Karpas-422 (cell line): Measurements from ENCODE around the gene GPC6. TPM values are rescaled to one million over a fixed set of nuclear protein-coding genes. Genes with fewer than 3 reads are reported as not detected.

Experiments
- DNase-seq: peaks from one replicate; pipeline ENCODE4 v3.0.0-alpha.2; 2015
- H2AFZ ChIP-seq: fragments of 200-600 bp; sonication (generic); 2 replicates; pipeline ENCODE4 v1.6.1; 2014; ENCODE audit warnings: antibody characterized with exemption, low read length, mixed read lengths
- H3K27ac ChIP-seq: fragments of 200-600 bp; sonication (generic); 2 replicates; pipeline ENCODE4 v1.5.1; 2014; ENCODE audit warnings: mild to moderate bottlenecking, low read length, moderate library complexity
- H3K27me3 ChIP-seq: fragments of 200-600 bp; sonication (generic); 2 replicates; pipeline ENCODE4 v1.6.1; 2014; ENCODE audit warnings: low read length, mixed read lengths
- H3K36me3 ChIP-seq: fragments of 200-600 bp; sonication (generic); 2 replicates; pipeline ENCODE4 v1.6.1; 2014; ENCODE audit warnings: low read length, mixed read lengths; ENCODE audit not compliant: insufficient read depth
- H3K4me1 ChIP-seq: fragments of 200-600 bp; sonication (generic); 2 replicates; pipeline ENCODE4 v1.6.1; 2014; ENCODE audit warnings: mild to moderate bottlenecking, low read length, mixed read lengths
- H3K4me2 ChIP-seq: fragments of 200-600 bp; sonication (generic); 2 replicates; pipeline ENCODE4 v1.6.1; 2014; ENCODE audit warnings: low read length, low read depth, mild to moderate bottlenecking; ENCODE audit not compliant: poor library complexity, severe bottlenecking
- H3K4me3 ChIP-seq: fragments of 200-600 bp; sonication (generic); 2 replicates; pipeline ENCODE4 v1.5.1; 2014; ENCODE audit warnings: mild to moderate bottlenecking, antibody characterized with exemption, low read length, mixed read lengths
- H3K79me2 ChIP-seq: fragments of 200-600 bp; sonication (generic); 2 replicates; pipeline ENCODE4 v1.6.1; 2014; ENCODE audit warnings: mild to moderate bottlenecking, low read length, mixed read lengths
- H3K9ac ChIP-seq: fragments of 200-600 bp; sonication (generic); 2 replicates; pipeline ENCODE4 v1.6.0; 2014; ENCODE audit warnings: low read length
- H3K9me2 ChIP-seq: fragments of 200-600 bp; sonication (generic), shearing (Covaris generic); replicated peaks from 2 replicates; pipeline ENCODE4 v1.6.0; 2014; ENCODE audit warnings: mild to moderate bottlenecking, low read length, moderate library complexity; ENCODE audit not compliant: insufficient read depth
- H3K9me3 ChIP-seq: fragments of 300-700, 200-600 bp; sonication (generic); 2 replicates; pipeline ENCODE4 v1.6.1; 2014; ENCODE audit warnings: low read length, mixed read lengths
- H4K20me1 ChIP-seq: fragments of 200-600 bp; sonication (generic); 2 replicates; pipeline ENCODE4 v1.6.1; 2014; ENCODE audit warnings: mild to moderate bottlenecking, antibody characterized with exemption, low read length, low read depth; ENCODE audit not compliant: insufficient read depth
- total RNA-seq: library from RNA; depleted of rRNA; stranded (reverse); fragments of >200 nt; shearing (Covaris generic); gene quantifications from 2 replicates; pipeline ENCODE4 v1.2.3, GENCODE V29; 2014; ENCODE audit warnings: low replicate concordance

Gene GPC6
- total RNA-seq, 1 experiment from 2014 or later: not detected

DNA sequence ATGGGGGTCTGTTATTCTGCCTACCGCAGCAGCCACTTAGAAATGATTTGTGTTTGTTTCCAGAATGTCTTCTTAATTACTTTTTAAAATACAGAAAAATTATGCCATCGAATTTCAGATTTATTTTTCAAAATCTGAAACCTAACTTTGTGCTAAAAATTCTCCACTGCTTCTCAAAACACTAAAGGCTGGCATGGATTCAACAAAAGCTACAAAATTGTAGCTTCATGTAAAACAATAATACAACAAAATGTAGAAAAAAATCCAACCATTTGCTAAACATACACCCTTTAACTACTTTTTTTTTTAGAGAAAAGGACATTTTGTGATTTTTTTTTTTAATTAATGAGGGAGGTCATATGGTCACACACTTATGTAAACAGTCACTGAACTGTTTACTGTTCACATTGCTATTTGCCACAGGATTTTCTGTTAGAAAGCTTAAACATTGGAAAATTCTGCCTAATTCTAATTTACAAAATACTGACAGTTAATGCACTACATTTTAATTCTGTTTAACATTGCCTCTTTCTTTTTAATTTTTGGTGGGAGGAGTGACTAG is 646.3 kb downstream of the GPC6 start:
- no peak for DNase-seq
- Histone ChIP-seq H3K36me3 (no peaks in the 10 kb centered on the region), H2AFZ (no peak overlapping the region), H3K27me3 (no peaks in the 10 kb centered on the region), H3K4me2 (no peak overlapping the region), H3K9ac (no peak overlapping the region), H3K79me2 (no peaks in the 10 kb centered on the region), H4K20me1 (no peaks in the 10 kb centered on the region), H3K27ac (no peak overlapping the region), H3K9me2 (no peaks in the 10 kb centered on the region), H3K4me1 (no peaks in the 10 kb centered on the region), H3K9me3 (peaks cover 25% of the 10 kb centered on the region), H3K4me3 (no peak overlapping the region)

DNA sequence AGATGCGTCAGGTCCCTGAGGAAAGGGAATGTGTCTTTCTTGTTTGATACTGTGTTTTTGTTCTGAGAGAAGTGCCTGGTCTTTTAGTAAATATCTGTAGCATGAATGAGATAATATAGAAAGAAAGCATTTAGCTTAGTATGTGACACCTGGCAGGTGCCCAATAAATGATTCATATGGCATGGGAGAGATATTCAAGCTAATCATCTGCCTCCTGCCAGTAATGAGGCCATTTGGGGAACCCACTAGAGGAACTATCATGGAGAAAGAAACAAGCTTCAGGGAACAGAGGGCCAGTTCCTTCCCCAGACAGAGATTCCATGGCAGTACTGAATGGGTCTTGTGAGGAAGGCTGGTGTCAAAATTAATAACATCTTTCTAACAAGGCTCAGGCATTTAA is 648.9 kb downstream of the GPC6 start:
- H3K36me3 ChIP-seq: no peaks in the 10 kb centered on the region
- H3K27ac ChIP-seq: no peak overlapping the region
- H3K9me3 ChIP-seq: peaks cover 22% of the 10 kb centered on the region
- H3K27me3 ChIP-seq: no peaks in the 10 kb centered on the region
- H3K9ac ChIP-seq: no peak overlapping the region
- no peak overlapping the region for H3K4me2 ChIP-seq
- H3K9me2 ChIP-seq: no peaks in the 10 kb centered on the region
- H3K79me2 ChIP-seq: no peaks in the 10 kb centered on the region
- no peak overlapping the region for H2AFZ ChIP-seq
- no peak overlapping the region for H3K4me3 ChIP-seq
- no peaks in the 10 kb centered on the region for H3K4me1 ChIP-seq
- no peaks in the 10 kb centered on the region for H4K20me1 ChIP-seq
- no peak for DNase-seq

DNA sequence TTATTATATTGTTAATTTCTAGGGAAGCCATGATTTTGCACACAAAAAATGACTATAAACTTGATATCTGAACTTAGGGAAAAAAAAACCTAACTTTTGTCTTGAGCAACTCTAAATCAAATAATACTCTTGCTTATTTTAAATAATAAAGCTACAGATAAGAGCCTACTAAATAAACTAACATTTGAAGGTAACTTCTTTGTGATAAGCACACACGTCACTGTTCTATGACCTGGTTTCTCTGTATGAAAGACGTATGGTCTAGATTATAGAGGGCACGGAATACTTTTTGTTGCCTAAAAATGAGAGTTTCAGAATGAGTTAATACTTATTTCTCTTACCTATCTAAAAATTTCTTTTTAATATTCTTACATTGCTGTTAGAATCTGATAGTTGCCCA is 649.6 kb downstream of the GPC6 start:
- Histone ChIP-seq H3K9me3 (peaks cover 26% of the 10 kb centered on the region), H2AFZ (no peak overlapping the region), H3K27ac (no peak overlapping the region), H3K9ac (no peak overlapping the region), H3K27me3 (no peaks in the 10 kb centered on the region), H3K4me2 (no peak overlapping the region), H3K79me2 (no peaks in the 10 kb centered on the region), H3K4me3 (no peak overlapping the region), H3K4me1 (no peaks in the 10 kb centered on the region), H4K20me1 (no peaks in the 10 kb centered on the region), H3K36me3 (no peaks in the 10 kb centered on the region), H3K9me2 (no peaks in the 10 kb centered on the region)
- no peak for DNase-seq

DNA sequence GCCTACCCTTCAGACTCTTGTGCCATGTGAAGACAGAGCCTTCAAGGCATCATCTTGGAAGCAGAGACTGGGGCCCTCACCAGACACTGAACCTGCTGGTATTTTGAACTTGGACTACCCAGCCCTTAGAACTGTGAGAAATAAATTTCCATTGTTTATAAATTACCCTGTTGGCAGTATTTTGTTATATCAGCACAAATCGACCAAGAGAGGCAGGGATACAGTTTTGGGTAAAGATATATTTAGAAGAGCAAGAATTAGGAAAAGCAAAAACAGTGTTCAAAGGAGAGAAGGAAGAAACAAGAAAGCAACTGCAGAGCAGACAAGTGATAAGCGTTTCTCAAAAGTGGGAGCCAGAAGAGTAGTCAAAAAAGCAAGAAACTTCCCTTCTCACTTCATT is 652.1 kb downstream of the GPC6 start:
- H3K9me3 ChIP-seq: peaks cover 18% of the 10 kb centered on the region
- H3K4me1 ChIP-seq: no peaks in the 10 kb centered on the region
- H2AFZ ChIP-seq: no peak overlapping the region
- H3K79me2 ChIP-seq: no peaks in the 10 kb centered on the region
- H4K20me1 ChIP-seq: no peaks in the 10 kb centered on the region
- DNase-seq: no peak
- no peak overlapping the region for H3K4me3 ChIP-seq
- no peak overlapping the region for H3K27ac ChIP-seq
- H3K4me2 ChIP-seq: no peak overlapping the region
- no peaks in the 10 kb centered on the region for H3K27me3 ChIP-seq
- no peak overlapping the region for H3K9ac ChIP-seq
- H3K9me2 ChIP-seq: no peaks in the 10 kb centered on the region
- no peaks in the 10 kb centered on the region for H3K36me3 ChIP-seq

DNA sequence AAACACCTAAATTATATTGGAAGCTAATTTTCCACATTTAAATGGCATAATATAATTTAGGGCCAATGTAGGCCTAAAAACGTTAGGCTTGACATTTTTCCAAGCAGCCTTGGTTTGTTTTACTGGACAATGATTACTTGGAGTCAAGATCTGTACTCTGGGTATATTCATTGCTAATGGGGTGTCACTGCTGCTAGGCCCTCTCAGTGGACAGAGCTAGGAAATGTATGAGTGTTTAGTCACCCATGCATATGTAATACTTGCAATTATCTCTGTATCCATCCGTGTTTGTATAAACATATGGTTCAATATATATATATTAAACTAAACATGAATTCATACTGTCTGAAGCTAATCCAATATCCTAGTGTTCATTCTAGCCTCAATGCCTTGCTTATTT is 654.8 kb downstream of the GPC6 start:
- no peak for DNase-seq
- Histone ChIP-seq H3K9ac (no peak overlapping the region), H4K20me1 (no peaks in the 10 kb centered on the region), H3K4me3 (no peak overlapping the region), H3K27ac (no peak overlapping the region), H2AFZ (no peak overlapping the region), H3K4me1 (no peaks in the 10 kb centered on the region), H3K36me3 (no peaks in the 10 kb centered on the region), H3K9me3 (peaks cover 19% of the 10 kb centered on the region), H3K4me2 (no peak overlapping the region), H3K27me3 (no peaks in the 10 kb centered on the region), H3K79me2 (no peaks in the 10 kb centered on the region), H3K9me2 (no peaks in the 10 kb centered on the region)

DNA sequence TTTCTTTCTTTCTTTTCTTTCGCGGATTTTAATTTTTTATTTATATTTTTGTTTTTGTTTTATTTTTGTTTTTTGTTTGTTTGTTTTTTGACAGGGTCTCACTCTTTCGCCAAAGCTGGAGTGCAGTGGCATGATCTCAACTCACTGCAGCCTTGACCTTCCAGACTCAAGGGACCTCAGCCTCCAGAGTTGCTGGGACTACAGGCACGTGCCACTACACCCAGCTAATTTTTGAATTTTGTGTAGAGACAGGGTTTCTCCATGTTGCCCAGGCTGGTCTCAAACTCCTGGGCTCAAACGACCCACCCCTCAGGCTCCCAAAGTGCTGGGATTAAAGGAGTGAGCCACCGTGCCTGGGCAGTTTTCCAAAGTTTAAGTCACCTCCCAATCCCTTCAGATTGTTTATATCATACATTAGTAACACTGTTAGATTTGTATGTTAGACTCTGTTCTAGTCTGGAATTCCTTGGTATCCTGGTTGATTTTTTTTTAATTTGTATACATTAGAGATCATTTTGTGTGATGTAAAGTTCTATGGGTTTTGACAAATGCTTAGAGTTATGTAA is 655.6 kb downstream of the GPC6 start:
- peaks cover 16% of the 10 kb centered on the region for H3K9me3 ChIP-seq
- no peaks in the 10 kb centered on the region for H3K36me3 ChIP-seq
- no peak overlapping the region for H3K9ac ChIP-seq
- H3K79me2 ChIP-seq: no peaks in the 10 kb centered on the region
- no peak overlapping the region for H2AFZ ChIP-seq
- no peak overlapping the region for H3K27ac ChIP-seq
- no peaks in the 10 kb centered on the region for H3K27me3 ChIP-seq
- no peaks in the 10 kb centered on the region for H3K4me1 ChIP-seq
- no peak overlapping the region for H3K4me3 ChIP-seq
- no peak overlapping the region for H3K4me2 ChIP-seq
- no peaks in the 10 kb centered on the region for H4K20me1 ChIP-seq
- DNase-seq: no peak
- no peaks in the 10 kb centered on the region for H3K9me2 ChIP-seq

DNA sequence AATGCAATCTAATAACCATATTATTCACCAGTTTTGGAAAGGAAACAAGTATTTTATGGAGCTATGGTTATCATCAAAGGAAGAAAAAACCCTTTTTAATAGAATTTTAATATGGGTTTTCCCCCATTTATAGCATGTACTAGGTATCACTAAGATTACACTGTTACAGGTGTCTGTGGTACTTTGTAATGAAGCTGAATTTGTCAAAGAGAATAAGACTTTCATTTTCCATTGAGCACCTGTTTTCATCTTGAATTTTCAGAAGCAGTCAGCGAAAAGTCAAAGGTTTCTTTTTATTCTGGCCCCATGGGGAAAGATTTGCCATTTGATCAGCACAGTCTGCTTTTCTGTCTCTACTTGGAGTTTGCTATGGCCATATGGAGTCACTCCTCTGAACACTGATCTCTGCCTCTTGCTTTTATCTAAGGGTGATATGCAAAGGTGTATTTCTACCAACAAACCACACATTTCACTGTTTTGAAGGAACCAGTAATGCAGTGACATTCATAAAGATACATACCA is 662.9 kb downstream of the GPC6 start:
- Histone ChIP-seq H4K20me1 (no peaks in the 10 kb centered on the region), H3K27me3 (no peaks in the 10 kb centered on the region), H3K36me3 (no peaks in the 10 kb centered on the region), H3K4me3 (no peak overlapping the region), H3K9me3 (peaks cover 14% of the 10 kb centered on the region), H2AFZ (no peak overlapping the region), H3K4me2 (no peak overlapping the region), H3K4me1 (no peaks in the 10 kb centered on the region), H3K9ac (no peak overlapping the region), H3K9me2 (no peaks in the 10 kb centered on the region), H3K27ac (no peak overlapping the region), H3K79me2 (no peaks in the 10 kb centered on the region)
- DNase-seq: no peak

DNA sequence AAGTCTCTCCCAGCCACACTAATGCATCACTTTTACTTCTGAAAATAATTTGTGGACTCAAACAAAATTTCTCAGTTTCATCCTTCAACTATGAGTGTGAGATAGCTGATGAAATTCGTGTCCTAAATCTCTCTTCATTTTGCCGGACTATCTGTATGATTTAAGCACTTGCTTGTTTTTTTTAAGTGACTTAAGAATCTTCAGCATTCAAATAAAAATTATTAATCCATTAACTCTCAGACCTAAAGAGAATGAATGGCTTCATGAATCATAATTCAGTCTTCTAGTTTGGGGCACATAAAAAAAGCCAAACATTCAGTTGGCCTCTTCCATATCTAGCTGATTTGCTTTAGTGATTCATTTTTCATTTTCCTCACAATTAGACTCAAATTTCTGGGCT is 673.4 kb downstream of the GPC6 start:
- peaks cover 4% of the 10 kb centered on the region; the same call in 1 of the 2 replicates for H3K9me3 ChIP-seq

More for the DNA sequence above, 673.4 kb downstream of the GPC6 start:
- Histone ChIP-seq H3K79me2 (no peaks in the 10 kb centered on the region), H3K27ac (no peak overlapping the region), H3K9me2 (no peaks in the 10 kb centered on the region), H2AFZ (no peak overlapping the region), H3K36me3 (no peaks in the 10 kb centered on the region), H4K20me1 (no peaks in the 10 kb centered on the region), H3K4me3 (no peak overlapping the region), H3K27me3 (no peaks in the 10 kb centered on the region), H3K9ac (no peak overlapping the region), H3K4me2 (no peak overlapping the region), H3K4me1 (no peaks in the 10 kb centered on the region)
- DNase-seq: no peak
